Measurements from ENCODE around the gene GGCT.
"Not testable (repeated sequence)": the region's sequence is repeated elsewhere in the genome, so short reads cannot be mapped to it uniquely, and the experiment has no call there.

The GGCT gene

DNA sequence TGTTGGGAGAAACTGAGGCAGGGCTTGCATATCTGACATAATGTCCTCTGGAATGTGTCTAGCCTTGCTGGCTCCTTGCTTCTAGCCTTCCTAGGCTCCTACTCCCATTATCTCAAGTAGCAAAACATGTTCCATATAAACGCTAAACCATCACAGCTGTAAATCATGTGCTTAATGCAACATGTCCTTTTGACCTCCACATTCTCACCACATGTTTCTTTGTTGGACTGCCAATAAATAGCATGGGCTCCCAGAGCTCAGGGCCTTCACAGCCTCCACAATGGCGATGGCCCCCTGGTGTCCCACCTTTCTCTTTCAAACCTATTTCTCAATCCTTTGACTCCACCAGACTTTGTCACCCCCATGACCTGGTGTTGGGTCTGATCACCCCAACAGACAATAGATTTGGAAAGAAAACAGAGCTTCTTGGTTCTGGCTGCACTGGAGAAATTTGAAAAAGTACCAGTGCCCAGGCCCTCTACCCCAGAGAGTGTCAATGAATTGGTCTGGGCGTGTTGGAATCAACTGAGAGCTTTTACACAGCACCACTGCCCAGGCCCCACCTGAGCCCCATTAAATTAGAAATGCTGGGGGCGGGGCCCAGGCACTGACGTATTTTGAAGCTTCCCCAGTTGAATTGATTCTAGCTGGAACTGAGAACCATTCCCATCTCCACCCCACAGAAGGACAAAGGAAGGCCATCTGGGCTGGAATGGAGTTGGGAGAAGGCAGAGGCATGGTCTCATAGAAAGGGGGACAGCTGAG is 41.3 kb upstream of the GGCT start:
- TF ChIP-seq, protein P1, sequence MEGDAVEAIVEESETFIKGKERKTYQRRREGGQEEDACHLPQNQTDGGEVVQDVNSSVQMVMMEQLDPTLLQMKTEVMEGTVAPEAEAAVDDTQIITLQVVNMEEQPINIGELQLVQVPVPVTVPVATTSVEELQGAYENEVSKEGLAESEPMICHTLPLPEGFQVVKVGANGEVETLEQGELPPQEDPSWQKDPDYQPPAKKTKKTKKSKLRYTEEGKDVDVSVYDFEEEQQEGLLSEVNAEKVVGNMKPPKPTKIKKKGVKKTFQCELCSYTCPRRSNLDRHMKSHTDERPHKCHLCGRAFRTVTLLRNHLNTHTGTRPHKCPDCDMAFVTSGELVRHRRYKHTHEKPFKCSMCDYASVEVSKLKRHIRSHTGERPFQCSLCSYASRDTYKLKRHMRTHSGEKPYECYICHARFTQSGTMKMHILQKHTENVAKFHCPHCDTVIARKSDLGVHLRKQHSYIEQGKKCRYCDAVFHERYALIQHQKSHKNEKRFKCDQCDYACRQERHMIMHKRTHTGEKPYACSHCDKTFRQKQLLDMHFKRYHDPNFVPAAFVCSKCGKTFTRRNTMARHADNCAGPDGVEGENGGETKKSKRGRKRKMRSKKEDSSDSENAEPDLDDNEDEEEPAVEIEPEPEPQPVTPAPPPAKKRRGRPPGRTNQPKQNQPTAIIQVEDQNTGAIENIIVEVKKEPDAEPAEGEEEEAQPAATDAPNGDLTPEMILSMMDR (IDR thresholded peaks at IDR 0.05; ENCODE audit: extremely low read depth, missing control alignments): no peak
- no peak for DNase-seq (ENCODE audit: low spot score)

DNA sequence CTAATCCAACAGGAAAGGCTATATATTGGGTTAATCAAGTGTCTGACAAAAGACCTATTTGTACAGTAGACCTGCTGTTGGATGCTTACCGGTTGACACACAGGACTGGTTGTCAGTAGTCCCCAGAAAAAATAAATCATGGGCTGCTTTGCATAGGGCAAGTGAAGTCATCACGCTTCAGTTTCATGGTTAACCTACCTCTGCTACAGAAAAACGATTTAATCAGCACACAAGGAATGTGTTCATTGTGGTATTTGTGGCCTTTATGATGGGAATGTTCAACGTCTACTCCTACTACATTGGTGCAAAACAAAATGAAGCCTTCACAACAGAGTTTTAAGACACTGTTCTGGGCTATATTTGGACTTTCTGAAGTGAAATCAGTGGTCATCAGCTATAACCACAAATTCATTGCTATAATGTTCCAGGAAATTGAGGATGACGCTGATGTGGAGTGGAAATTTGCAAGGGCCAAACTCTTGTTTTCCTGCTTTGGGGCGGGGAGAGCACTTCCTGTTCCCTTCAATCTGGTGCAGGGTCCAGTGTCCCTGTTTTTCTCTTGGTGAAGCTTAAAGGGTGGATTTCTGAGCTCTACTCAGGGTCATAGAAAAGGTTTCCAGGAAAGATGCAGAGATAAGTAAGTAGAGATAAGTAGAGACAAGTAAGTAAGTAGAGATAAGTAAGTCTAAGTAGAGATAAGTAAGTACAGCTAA is 39.3 kb upstream of the GGCT start:
- no peak for DNase-seq (ENCODE audit: low spot score)
- TF ChIP-seq, protein P1 (IDR thresholded peaks at IDR 0.05; ENCODE audit: extremely low read depth, missing control alignments): no peak

DNA sequence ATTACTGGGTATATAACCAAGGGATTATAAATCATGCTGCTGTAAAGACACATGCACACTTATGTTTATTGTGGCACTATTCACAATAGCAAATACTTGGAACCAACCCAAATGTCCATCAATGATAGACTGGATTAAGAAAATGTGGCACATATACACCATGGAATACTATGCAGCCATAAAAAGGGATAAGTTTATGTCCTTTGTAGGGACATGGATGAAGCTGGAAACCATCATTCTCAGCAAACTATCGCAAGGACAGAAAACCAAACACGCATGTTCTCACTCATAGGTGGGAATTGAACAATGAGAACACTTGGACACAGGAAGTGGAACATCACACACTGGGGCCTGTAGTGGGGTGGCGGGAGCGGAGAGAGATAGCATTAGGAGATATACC is 38.5 kb upstream of the GGCT start:
- not testable (repeated sequence) for DNase-seq (ENCODE audit: low spot score)

DNA sequence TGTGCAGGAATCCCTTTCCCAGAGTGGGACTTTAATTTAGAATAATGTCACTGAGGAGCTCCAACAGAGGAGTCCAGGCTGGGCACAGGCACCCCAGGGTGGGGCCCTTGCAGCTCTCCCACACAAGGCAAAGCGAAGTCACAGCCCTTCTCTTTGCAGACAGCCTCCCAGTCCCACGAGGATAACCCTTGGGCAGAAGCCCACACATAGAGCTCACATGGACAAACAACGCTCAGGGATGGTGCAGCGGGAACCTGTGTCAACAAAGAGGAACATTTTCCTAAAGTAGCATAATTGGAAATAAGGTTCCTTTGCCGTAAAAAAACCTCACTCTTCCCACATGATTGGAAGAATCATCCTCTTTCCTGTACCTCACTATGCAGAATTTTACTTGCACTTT is 29.3 kb upstream of the GGCT start:
- TF ChIP-seq, protein P1 (IDR thresholded peaks at IDR 0.05; ENCODE audit: extremely low read depth, missing control alignments): no peak
- no peak for DNase-seq (ENCODE audit: low spot score)

DNA sequence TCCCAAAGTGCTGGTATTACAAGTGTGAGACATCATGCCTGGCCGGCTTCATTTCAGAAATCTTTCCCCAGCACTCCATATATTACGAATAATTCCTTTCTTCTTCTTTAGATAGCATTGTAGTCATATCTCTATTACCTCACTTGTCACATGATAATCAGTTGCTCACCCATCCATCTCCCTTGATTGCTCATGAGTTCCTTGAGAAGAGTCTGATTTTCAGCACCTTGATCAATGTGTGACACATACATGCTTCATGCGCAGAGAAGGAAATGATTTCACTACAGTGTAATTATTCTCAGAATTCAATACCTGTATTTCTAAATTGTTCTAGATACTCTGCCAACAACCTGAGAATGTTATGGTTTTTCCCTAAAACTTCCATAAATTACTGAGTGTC is 26.7 kb upstream of the GGCT start:
- TF ChIP-seq, protein P1 (IDR thresholded peaks at IDR 0.05; ENCODE audit: extremely low read depth, missing control alignments): no peak
- DNase-seq (ENCODE audit: low spot score): no peak

DNA sequence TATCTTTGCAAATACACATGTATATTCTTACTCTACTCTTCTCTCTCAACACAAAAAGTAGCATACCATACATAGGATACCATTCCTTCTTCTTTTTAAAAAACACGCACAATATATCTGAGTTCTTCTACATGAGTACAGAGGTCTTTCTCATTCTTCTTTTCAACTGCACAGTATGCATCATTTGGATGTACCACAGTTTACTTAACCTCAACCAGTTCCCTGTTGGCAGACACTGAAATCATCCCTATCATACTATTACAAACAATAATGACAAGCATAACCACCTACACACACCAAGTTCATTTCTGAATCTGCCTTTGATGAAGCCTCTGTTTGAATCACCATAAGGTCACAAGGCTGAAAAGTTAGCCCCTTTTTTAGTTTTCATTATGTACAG is 25.7 kb upstream of the GGCT start:
- TF ChIP-seq, protein P1 (IDR thresholded peaks at IDR 0.05; ENCODE audit: extremely low read depth, missing control alignments): no peak
- DNase-seq (ENCODE audit: low spot score): no peak

DNA sequence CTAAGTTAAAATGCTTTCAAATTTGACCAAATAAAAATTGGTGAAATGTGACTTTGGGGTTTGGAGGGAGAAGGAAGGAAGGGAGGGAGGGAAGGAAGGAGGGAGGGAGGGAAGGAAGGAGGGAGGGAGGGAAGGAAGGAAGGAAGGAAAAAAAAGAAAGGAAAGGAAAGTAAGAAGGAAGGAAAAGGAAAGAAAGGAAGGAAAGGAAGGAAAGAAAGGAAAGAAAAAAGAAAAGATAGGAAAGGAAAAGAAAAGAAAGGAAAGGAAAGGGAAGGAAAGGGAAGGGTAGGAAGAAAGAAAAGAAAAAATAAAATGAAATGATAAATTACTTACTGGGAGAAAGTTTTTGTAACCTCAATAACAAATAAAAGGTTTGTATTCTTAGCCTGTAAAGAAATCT is 24.1 kb upstream of the GGCT start:
- DNase-seq (ENCODE audit: low spot score): no peak
- TF ChIP-seq, protein P1 (IDR thresholded peaks at IDR 0.05; ENCODE audit: extremely low read depth, missing control alignments): no peak

DNA sequence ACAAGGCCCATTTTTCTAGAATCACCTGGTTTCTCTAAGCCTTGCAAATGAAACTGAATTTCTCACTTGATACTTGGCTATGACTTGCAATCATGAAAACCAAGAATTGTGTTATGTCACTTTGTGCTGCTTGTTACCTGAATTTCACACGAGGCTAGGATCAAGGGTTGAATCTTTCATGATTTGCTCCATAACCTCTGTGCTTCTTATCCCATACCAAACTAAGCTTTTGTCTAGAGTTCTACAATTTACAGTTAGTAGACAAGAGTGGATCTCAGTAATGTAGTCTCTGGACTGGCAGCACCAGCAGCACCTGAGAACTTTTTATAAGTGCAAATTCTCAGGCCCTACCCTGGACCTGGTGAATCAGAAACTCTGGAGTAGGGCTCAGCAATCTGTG is 22.7 kb upstream of the GGCT start:
- DNase-seq (ENCODE audit: low spot score): not testable (repeated sequence)

Measured in GM20000 (cell line).